Measurements from ENCODE around the gene ERF. TPM values are rescaled to one million over a fixed set of nuclear protein-coding genes. Genes with fewer than 3 reads are reported as not detected.

The ERF gene
- total and polyA plus RNA-seq, 2 donors (not counting 3 experiments of a cell fraction or from before 2014, with no cell fraction given) = 102 to 117 TPM

DNA sequence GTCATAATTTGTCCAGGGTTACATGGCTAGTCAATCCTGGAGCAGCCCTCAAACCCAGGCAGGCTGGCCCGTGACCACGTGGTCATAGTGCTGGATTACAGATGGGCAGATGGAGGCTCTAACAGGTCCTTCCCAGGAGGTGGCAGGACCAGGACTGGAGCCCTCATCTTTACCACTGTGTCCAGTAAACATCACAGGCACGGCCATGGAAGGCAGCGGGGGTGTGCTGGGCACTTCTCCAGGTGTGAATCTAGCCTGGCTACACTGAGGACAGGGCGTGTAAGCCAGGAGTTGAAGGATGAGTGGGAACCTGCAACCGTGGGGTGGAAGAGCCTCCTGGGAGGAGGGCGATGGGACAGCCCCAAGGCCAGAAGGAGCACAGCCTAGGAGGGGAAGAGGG lies 20.2 kb upstream of the ERF start:
- H3K36me3 ChIP-seq (ENCODE audit: control insufficient read depth in 2 of 2, extremely low read depth in 1 of 2, insufficient read depth in 2 of 2, low read length in 2 of 2) = peaks cover 12 to 28% of the 10 kb centered on the region in 2 experiments
- no peaks in the 10 kb centered on the region for H4K20me1 ChIP-seq (replicated peaks; ENCODE audit: control insufficient read depth, extremely low read depth, insufficient read depth, low read length)
- intact Hi-C loops (cut with micrococcal nuclease) (no loop called here), dilution Hi-C loops (cut with MboI; ENCODE audit: extremely low pct_ligation_motif_present, low sequenced_read_pairs) (no loop called here)
- no TSS peak for BruUV-seq (replicated peaks)
- ChIA-PET POLR2A (no interaction called here), CTCF (interaction anchor here (1.0 kb wide), 1 partner anchor 28 kb away, joined by 4 read pairs; no protein-coding TSS in a partner anchor)
- H3K9ac ChIP-seq (replicated peaks; ENCODE audit: extremely low read depth, insufficient read depth, low read length) = no peak overlapping the region
- H3K27me3 ChIP-seq (ENCODE audit: control insufficient read depth in 2 of 2, insufficient read depth in 2 of 2, low read length in 2 of 2) = no peaks in the 10 kb centered on the region
- TF ChIP-seq GATA2 (IDR thresholded peaks at IDR 0.05; ENCODE audit: insufficient read depth, insufficient read length, low read depth, low read length) (no peak), FOS (IDR thresholded peaks at IDR 0.05; ENCODE audit: borderline replicate concordance, insufficient read depth, low read length) (no peak), POLR2A (IDR thresholded peaks at IDR 0.05; ENCODE audit: low read depth, low read length) (no peak), POLR2AphosphoS5 (IDR thresholded peaks at IDR 0.05; ENCODE audit: insufficient read depth, low read depth, low read length) (no peak), EZH2 (IDR thresholded peaks at IDR 0.05; ENCODE audit: borderline replicate concordance, low read depth, low read length, severe bottlenecking) (no peak), MYC (IDR thresholded peaks at IDR 0.05; ENCODE audit: low read depth, low read length) (no peak), JUN (IDR thresholded peaks at IDR 0.05; ENCODE audit: borderline replicate concordance, insufficient read depth, insufficient read length, low read depth) (no peak)
- TF ChIP-seq, protein P1, sequence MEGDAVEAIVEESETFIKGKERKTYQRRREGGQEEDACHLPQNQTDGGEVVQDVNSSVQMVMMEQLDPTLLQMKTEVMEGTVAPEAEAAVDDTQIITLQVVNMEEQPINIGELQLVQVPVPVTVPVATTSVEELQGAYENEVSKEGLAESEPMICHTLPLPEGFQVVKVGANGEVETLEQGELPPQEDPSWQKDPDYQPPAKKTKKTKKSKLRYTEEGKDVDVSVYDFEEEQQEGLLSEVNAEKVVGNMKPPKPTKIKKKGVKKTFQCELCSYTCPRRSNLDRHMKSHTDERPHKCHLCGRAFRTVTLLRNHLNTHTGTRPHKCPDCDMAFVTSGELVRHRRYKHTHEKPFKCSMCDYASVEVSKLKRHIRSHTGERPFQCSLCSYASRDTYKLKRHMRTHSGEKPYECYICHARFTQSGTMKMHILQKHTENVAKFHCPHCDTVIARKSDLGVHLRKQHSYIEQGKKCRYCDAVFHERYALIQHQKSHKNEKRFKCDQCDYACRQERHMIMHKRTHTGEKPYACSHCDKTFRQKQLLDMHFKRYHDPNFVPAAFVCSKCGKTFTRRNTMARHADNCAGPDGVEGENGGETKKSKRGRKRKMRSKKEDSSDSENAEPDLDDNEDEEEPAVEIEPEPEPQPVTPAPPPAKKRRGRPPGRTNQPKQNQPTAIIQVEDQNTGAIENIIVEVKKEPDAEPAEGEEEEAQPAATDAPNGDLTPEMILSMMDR (IDR thresholded peaks at IDR 0.05; ENCODE audit: extremely low read depth in 1 of 2, insufficient read depth in 1 of 2, low read depth in 1 of 2, low read length in 2 of 2) = no peak
- TF ChIP-seq, protein P2, sequence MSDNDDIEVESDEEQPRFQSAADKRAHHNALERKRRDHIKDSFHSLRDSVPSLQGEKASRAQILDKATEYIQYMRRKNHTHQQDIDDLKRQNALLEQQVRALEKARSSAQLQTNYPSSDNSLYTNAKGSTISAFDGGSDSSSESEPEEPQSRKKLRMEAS (IDR thresholded peaks at IDR 0.05; ENCODE audit: insufficient read depth, insufficient read length) = no peak
- no peaks in the 10 kb centered on the region for H3K9me3 ChIP-seq (replicated peaks; ENCODE audit: control insufficient read depth, insufficient read depth, low read length)
- H3K4me1 ChIP-seq (ENCODE audit: control insufficient read depth, extremely low read depth, insufficient read depth, low read length) = peaks cover 40% of the 10 kb centered on the region
- FAIRE-seq (no peak), DNase-seq (ENCODE audit: low read depth, low spot score) (no peak)
- no peak overlapping the region for H3K27ac ChIP-seq (ENCODE audit: insufficient read depth, low read depth, low read length)
- no peak overlapping the region for H2AFZ ChIP-seq (ENCODE audit: low read depth, low read length)
- no peak overlapping the region for H3K4me3 ChIP-seq (replicated peaks in 1 of 3; ENCODE audit: insufficient read depth in 1 of 3, low read depth in 1 of 3, low read length in 3 of 3)
- peaks cover 40% of the 10 kb centered on the region for H3K79me2 ChIP-seq (ENCODE audit: control insufficient read depth, insufficient read depth, low read length)
- H3K4me2 ChIP-seq (ENCODE audit: insufficient read depth, low read length) = no peak overlapping the region
- no peaks in the 10 kb centered on the region for H3K9me1 ChIP-seq (replicated peaks; ENCODE audit: control insufficient read depth, extremely low read depth, insufficient read depth, low read length)
